K562 (cell line): ENCODE measurements around the gene TEKT2. TPM values are rescaled to one million over a fixed set of nuclear protein-coding genes. Genes with fewer than 3 reads are reported as not detected.

Source experiments
- L3MBTL2 ChIP-seq: fragments of 450-650 bp; IDR thresholded peaks from 2 replicates; pipeline ENCODE4 v1.6.1; 2016; ENCODE audit warnings: mild to moderate bottlenecking, moderate library complexity
- MXD1 ChIP-seq: fragments of 250-450 bp; sonication (Bioruptor Pico); IDR thresholded peaks from 2 replicates; pipeline ENCODE4 v1.8.0; 2021; ENCODE audit warnings: borderline replicate concordance, mild to moderate bottlenecking, moderate library complexity; ENCODE audit not compliant: poor library complexity, severe bottlenecking
- OTX1 ChIP-seq: fragments of 450-650 bp; formaldehyde crosslinking; IDR thresholded peaks from 2 replicates; pipeline ENCODE4 v1.4.0; 2022; ENCODE audit warnings: mild to moderate bottlenecking
- PKNOX1 ChIP-seq: fragments of 450-650 bp; IDR thresholded peaks from 2 replicates; pipeline ENCODE4 v1.6.1; 2016
- REST ChIP-seq, 2 experiments: fragments of 450-650 bp; formaldehyde crosslinking in 1 of 2; IDR thresholded peaks; 2 replicates each; pipeline versions ENCODE4 v1.4.0 to v1.6.1; 2014 to 2020; ENCODE audit warnings: mild to moderate bottlenecking in 2 of 2, borderline replicate concordance in 1 of 2, low read depth in 1 of 2
- ZNF316 ChIP-seq: fragments of 450-650 bp; IDR thresholded peaks from 2 replicates; pipeline ENCODE4 v1.6.1; 2016
- ZNF318 ChIP-seq, 2 experiments: fragments of 450-650 bp; IDR thresholded peaks; 2 replicates each; pipeline ENCODE4 v1.6.1; 2016; ENCODE audit warnings: mild to moderate bottlenecking in 2 of 2, borderline replicate concordance in 1 of 2, low read depth in 1 of 2, moderate library complexity in 1 of 2
- polyA plus RNA-seq, 8 experiments: library from polyadenylated mRNA; depleted of rRNA in 4 of 8; stranded (reverse) in 5 of 8; unstranded in 3 of 8; fragments of >200 nt; fragmentation: Nextera tagmentation in 2 of 8; fragmentation: Illumina TruSeq in 1 of 8; extraction: Ambion mirVana in 2 of 8; extraction: Trizol in 1 of 8; gene quantifications; 2 replicates each; pipeline versions ENCODE4 v1.2.1 to v1.2.3, GENCODE V29; 2011 to 2014; ENCODE audit warnings: inconsistent platforms in 1 of 8, missing spikeins in 1 of 8
- total RNA-seq, 7 experiments: library from RNA; depleted of rRNA in 6 of 7; stranded (reverse); fragments of >200 nt in 6 of 7; fragmentation: Illumina TruSeq in 2 of 7; extraction: Trizol in 2 of 7; gene quantifications; 2 replicates each; pipeline versions ENCODE4 v1.2.1 to v1.2.3, GENCODE V29; 2011 to 2021; ENCODE audit warnings: low replicate concordance in 1 of 7

TEKT2 gene
- total and polyA plus RNA-seq, 9 of the 15 experiments (the other 6 are each of a cell fraction or from before 2014, with no cell fraction given): 0.06 to 0.94 (median 0.30) TPM; not detected in 1

GRCh38 chr1:36088577-36089392, 4.9 kb downstream of the TEKT2 start, which contains the start of gene ADPRS (continued):
- TF ChIP-seq REST (IDR thresholded peaks at IDR 0.05; ENCODE audit: borderline replicate concordance): no peak; the same call in 1 of the 2 replicates
- TF ChIP-seq REST (CRISPR knock-in tag; IDR thresholded peaks at IDR 0.05; ENCODE audit: low read depth): peak; percentile 62
- no peak for TF ChIP-seq ZNF318 (IDR thresholded peaks at IDR 0.05; ENCODE audit: borderline replicate concordance in 1 of 2, low read depth in 1 of 2)
- peak; percentile 7; the same call in 1 of the 2 replicates for TF ChIP-seq OTX1 (CRISPR knock-in tag)
- no peak for TF ChIP-seq ZNF316
- peak; percentile 83 for TF ChIP-seq L3MBTL2
- TF ChIP-seq PKNOX1: peak; percentile 29; the same call in 1 of the 2 replicates
- TF ChIP-seq MXD1: peak; percentile 79
